ENCODE measurements around the gene HHAT.

HHAT gene

GRCh38 chr1:210686841-210687240 is 358.1 kb downstream of the HHAT start:
- Histone ChIP-seq H3K4me3 (replicated peaks; ENCODE audit: low read depth, low read length) (no peak overlapping the region), H3K27me3 (replicated peaks; ENCODE audit: control insufficient read depth, insufficient read depth, low read length) (no peaks in the 10 kb centered on the region), H3K36me3 (ENCODE audit: control insufficient read depth, insufficient read depth, low read length) (no peaks in the 10 kb centered on the region)
- no peak for DNase-seq (ENCODE audit: extremely low read depth, insufficient read length)
- TF ChIP-seq, protein P1, sequence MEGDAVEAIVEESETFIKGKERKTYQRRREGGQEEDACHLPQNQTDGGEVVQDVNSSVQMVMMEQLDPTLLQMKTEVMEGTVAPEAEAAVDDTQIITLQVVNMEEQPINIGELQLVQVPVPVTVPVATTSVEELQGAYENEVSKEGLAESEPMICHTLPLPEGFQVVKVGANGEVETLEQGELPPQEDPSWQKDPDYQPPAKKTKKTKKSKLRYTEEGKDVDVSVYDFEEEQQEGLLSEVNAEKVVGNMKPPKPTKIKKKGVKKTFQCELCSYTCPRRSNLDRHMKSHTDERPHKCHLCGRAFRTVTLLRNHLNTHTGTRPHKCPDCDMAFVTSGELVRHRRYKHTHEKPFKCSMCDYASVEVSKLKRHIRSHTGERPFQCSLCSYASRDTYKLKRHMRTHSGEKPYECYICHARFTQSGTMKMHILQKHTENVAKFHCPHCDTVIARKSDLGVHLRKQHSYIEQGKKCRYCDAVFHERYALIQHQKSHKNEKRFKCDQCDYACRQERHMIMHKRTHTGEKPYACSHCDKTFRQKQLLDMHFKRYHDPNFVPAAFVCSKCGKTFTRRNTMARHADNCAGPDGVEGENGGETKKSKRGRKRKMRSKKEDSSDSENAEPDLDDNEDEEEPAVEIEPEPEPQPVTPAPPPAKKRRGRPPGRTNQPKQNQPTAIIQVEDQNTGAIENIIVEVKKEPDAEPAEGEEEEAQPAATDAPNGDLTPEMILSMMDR (IDR thresholded peaks at IDR 0.05; ENCODE audit: insufficient read depth, low read length, poor library complexity, severe bottlenecking): no peak

GRCh38 chr1:210687582-210688279 is 359.0 kb downstream of the HHAT start:
- TF ChIP-seq, protein P1 (IDR thresholded peaks at IDR 0.05; ENCODE audit: insufficient read depth, low read length, poor library complexity, severe bottlenecking): no peak
- DNase-seq (ENCODE audit: extremely low read depth, insufficient read length): no peak
- H3K4me3 ChIP-seq (replicated peaks; ENCODE audit: low read depth, low read length): no peak overlapping the region

GRCh38 chr1:210688512-210689234 is 360.0 kb downstream of the HHAT start:
- DNase-seq (ENCODE audit: extremely low read depth, insufficient read length): no peak
- TF ChIP-seq, protein P1 (IDR thresholded peaks at IDR 0.05; ENCODE audit: insufficient read depth, low read length, poor library complexity, severe bottlenecking): no peak
- no peaks in the 10 kb centered on the region for H3K27me3 ChIP-seq (replicated peaks; ENCODE audit: control insufficient read depth, insufficient read depth, low read length)
- H3K4me3 ChIP-seq (replicated peaks; ENCODE audit: low read depth, low read length): no peak overlapping the region
- no peaks in the 10 kb centered on the region for H3K36me3 ChIP-seq (ENCODE audit: control insufficient read depth, insufficient read depth, low read length)

More at GRCh38 chr1:210687582-210688279, 359.0 kb downstream of the HHAT start:
- Histone ChIP-seq H3K27me3 (replicated peaks; ENCODE audit: control insufficient read depth, insufficient read depth, low read length) (no peaks in the 10 kb centered on the region), H3K36me3 (ENCODE audit: control insufficient read depth, insufficient read depth, low read length) (no peaks in the 10 kb centered on the region)

- no peak for DNase-seq (ENCODE audit: extremely low read depth, insufficient read length)
- TF ChIP-seq, protein P1 (IDR thresholded peaks at IDR 0.05; ENCODE audit: insufficient read depth, low read length, poor library complexity, severe bottlenecking): no peak
These were observed 361.1 kb downstream of the HHAT start for GRCh38 chr1:210689826-210690225.

GRCh38 chr1:210690236-210690635 is 361.5 kb downstream of the HHAT start:
- no peak overlapping the region for H3K4me3 ChIP-seq (replicated peaks; ENCODE audit: low read depth, low read length)
- no peaks in the 10 kb centered on the region for H3K36me3 ChIP-seq (ENCODE audit: control insufficient read depth, insufficient read depth, low read length)
- no peak for DNase-seq (ENCODE audit: extremely low read depth, insufficient read length)
- TF ChIP-seq, protein P1 (IDR thresholded peaks at IDR 0.05; ENCODE audit: insufficient read depth, low read length, poor library complexity, severe bottlenecking): no peak
- no peaks in the 10 kb centered on the region for H3K27me3 ChIP-seq (replicated peaks; ENCODE audit: control insufficient read depth, insufficient read depth, low read length)

More at GRCh38 chr1:210689826-210690225, 361.1 kb downstream of the HHAT start:
- no peak overlapping the region for H3K4me3 ChIP-seq (replicated peaks; ENCODE audit: low read depth, low read length)
- H3K36me3 ChIP-seq (ENCODE audit: control insufficient read depth, insufficient read depth, low read length): no peaks in the 10 kb centered on the region
- H3K27me3 ChIP-seq (replicated peaks; ENCODE audit: control insufficient read depth, insufficient read depth, low read length): no peaks in the 10 kb centered on the region
